ENCODE data around the gene SWT1. TPM values are rescaled to one million over a fixed set of nuclear protein-coding genes. Genes with fewer than 3 reads are reported as not detected.
"Not testable (repeated sequence)": the region's sequence is repeated elsewhere in the genome, so short reads cannot be mapped to it uniquely, and the experiment has no call there.

SWT1 gene
- total RNA-seq, 2 donors from 2014 or later: 5.9 to 6.1 TPM

GRCh38 chr1:185312361-185313138, 155.6 kb downstream of the SWT1 start:
- Mint-ChIP-seq H3K27me3 (ENCODE audit: low read depth) (no peaks in the 10 kb centered on the region), H3K9me3 (no peaks in the 10 kb centered on the region), H3K36me3 (ENCODE audit: insufficient read depth in 2 of 2) (peaks cover 16 to 26% of the 10 kb centered on the region in 2 donors), H3K4me3 (peak overlapping the region; percentile 92 to 97), H3K4me1 (ENCODE audit: low read depth) (peaks cover 52% of the 10 kb centered on the region), H3K27ac (peak overlapping the region; percentile 96)
- ATAC-seq (replicated peaks in 1 of 2) (no peak), DNase-seq (no peak)

GRCh38 chr1:185314411-185314810, 157.4 kb downstream of the SWT1 start:
- Mint-ChIP-seq H3K27me3 (ENCODE audit: low read depth) (no peaks in the 10 kb centered on the region), H3K4me3 (peak overlapping the region; percentile 92 to 97), H3K36me3 (ENCODE audit: insufficient read depth in 2 of 2) (peaks cover 12 to 18% of the 10 kb centered on the region in 2 donors), H3K4me1 (ENCODE audit: low read depth) (peaks cover 60% of the 10 kb centered on the region), H3K9me3 (no peaks in the 10 kb centered on the region), H3K27ac (peak overlapping the region; percentile 96)
- no peak for ATAC-seq (replicated peaks in 1 of 2)
- no peak for DNase-seq

DNA sequence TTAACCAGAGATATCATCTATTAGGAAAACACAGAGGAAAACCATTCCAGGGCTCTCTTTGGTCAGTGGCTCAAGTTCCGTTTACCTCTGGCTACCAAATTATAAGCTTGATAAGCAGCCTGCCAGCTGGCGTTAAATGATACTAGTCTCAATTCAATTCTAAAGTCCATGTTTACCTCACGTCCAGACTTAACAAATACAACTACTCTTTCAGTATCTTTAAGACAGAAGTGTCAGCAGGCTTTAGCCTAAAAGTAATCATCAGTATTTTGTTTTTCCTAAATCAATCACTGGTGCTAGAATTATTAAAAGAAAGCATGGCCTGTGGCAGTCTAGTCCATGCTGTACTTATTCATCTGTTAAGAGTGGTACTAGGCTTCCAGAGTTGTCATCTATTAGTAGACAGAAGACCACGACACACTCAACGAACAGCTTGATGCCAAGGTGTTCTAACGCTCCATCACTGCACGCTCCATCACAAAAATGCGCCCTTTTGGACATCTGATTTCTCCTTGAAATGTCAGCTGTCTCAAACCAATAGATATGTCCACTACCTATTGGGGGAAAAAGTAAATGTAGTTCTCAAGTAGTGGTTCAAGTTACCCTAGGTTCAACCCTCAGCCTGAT, 158.6 kb downstream of the SWT1 start:
- Mint-ChIP-seq H3K27me3 (ENCODE audit: low read depth) (no peaks in the 10 kb centered on the region), H3K9me3 (peaks cover 0 to 1% of the 10 kb centered on the region in 2 donors), H3K4me1 (ENCODE audit: low read depth) (peaks cover 65% of the 10 kb centered on the region), H3K36me3 (ENCODE audit: insufficient read depth in 2 of 2) (peaks cover 13 to 14% of the 10 kb centered on the region in 2 donors), H3K4me3 (peak overlapping the region; percentile 92 to 97), H3K27ac (peak overlapping the region; percentile 84)
- ATAC-seq (replicated peaks in 1 of 2) (no peak), DNase-seq (peak in 1 of 2 donors; percentile 6)

GRCh38 chr1:185316163-185317033, 159.4 kb downstream of the SWT1 start:
- peak; percentile 64 to 70 for ATAC-seq (replicated peaks in 1 of 2)
- peaks cover 14 to 18% of the 10 kb centered on the region in 2 donors for H3K36me3 Mint-ChIP-seq (ENCODE audit: insufficient read depth in 2 of 2)
- DNase-seq: peak; percentile 92 to 94
- peak overlapping the region; percentile 84 for H3K27ac Mint-ChIP-seq
- H3K4me1 Mint-ChIP-seq (ENCODE audit: low read depth): peaks cover 59% of the 10 kb centered on the region
- H3K27me3 Mint-ChIP-seq (ENCODE audit: low read depth): no peaks in the 10 kb centered on the region
- H3K4me3 Mint-ChIP-seq: peak overlapping the region; percentile 92 to 97
- peaks cover 0 to 5% of the 10 kb centered on the region in 2 donors for H3K9me3 Mint-ChIP-seq

GRCh38 chr1:185317034-185317885, 160.3 kb downstream of the SWT1 start, which contains the start of gene IVNS1ABP:
Gene IVNS1ABP, minus strand, starts transcription at chr1:185317243. Its CDS starts 7,750 bp downstream, at chr1:185309493.
- peaks cover 12% of the 10 kb centered on the region in 2 donors for H3K36me3 Mint-ChIP-seq (ENCODE audit: insufficient read depth in 2 of 2)
- DNase-seq: peak; percentile 93
- no peaks in the 10 kb centered on the region for H3K27me3 Mint-ChIP-seq (ENCODE audit: low read depth)
- H3K4me1 Mint-ChIP-seq (ENCODE audit: low read depth): peaks cover 51% of the 10 kb centered on the region
- H3K9me3 Mint-ChIP-seq: peaks cover 0 to 5% of the 10 kb centered on the region in 2 donors
- ATAC-seq (replicated peaks in 1 of 2): peak; percentile 75 to 78
- H3K4me3 Mint-ChIP-seq: peak within 1 kb of the TSS; percentile 92 to 97
- peak within 1 kb of the TSS; percentile 84 for H3K27ac Mint-ChIP-seq

DNA sequence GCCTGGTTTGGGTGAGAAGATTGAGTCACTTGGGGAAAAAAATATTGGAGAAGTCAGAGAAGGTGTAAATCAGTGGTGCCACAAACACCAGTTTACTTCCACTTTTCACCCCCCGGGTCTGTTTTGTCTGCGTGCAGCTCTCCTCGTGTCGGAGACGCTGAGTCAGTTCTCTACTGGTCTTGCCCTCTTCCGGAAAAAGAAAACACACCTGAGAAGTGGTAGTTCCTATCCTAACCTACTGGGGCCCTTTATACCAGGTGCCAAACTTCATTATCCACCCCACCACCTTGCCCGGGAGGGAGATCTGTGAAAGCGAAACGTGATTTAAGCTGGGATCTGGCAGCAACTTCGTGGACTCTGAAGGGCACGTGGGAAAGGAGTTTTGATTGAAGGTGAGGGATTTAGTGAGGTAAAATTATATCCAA, 160.9 kb downstream of the SWT1 start:
- DNase-seq (peak; percentile 73 to 79), ATAC-seq (replicated peaks in 1 of 2) (peak; percentile 46 to 48)
- Mint-ChIP-seq H3K27me3 (ENCODE audit: low read depth) (no peaks in the 10 kb centered on the region), H3K27ac (peak overlapping the region; percentile 84), H3K36me3 (ENCODE audit: insufficient read depth in 2 of 2) (peaks cover 11 to 12% of the 10 kb centered on the region in 2 donors), H3K9me3 (peaks cover 0 to 5% of the 10 kb centered on the region in 2 donors), H3K4me1 (ENCODE audit: low read depth) (peaks cover 45% of the 10 kb centered on the region), H3K4me3 (peak overlapping the region; percentile 92 to 97)

- H3K4me1 Mint-ChIP-seq (ENCODE audit: low read depth): peaks cover 39% of the 10 kb centered on the region
These were observed 161.6 kb downstream of the SWT1 start for GRCh38 chr1:185318431-185319138.

DNA sequence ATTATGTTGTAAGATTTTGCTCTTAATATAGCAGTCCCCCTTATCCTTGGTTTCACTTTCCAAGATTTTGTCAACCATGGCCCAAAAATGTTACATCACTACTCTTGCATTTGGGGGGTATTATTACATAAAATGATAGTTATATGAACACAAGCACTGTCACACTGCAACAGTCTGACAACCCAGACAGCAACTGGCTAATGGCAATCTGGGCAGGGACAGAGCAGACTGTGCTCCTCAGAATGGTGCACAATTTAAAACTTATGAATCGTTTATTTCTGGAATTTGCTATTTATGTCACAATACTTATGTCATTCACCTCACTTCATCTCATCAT, 162.1 kb downstream of the SWT1 start:
- Mint-ChIP-seq H3K4me3 (peak overlapping the region in 1 of 2 donors; percentile 92), H3K4me1 (ENCODE audit: low read depth) (peaks cover 33% of the 10 kb centered on the region), H3K27ac (peak overlapping the region; percentile 16), H3K9me3 (peaks cover 0 to 5% of the 10 kb centered on the region in 2 donors), H3K27me3 (ENCODE audit: low read depth) (no peaks in the 10 kb centered on the region), H3K36me3 (ENCODE audit: insufficient read depth in 2 of 2) (peaks cover 9 to 12% of the 10 kb centered on the region in 2 donors)
- ATAC-seq (replicated peaks in 1 of 2) (no peak), DNase-seq (no peak)

More at GRCh38 chr1:185318431-185319138, 161.6 kb downstream of the SWT1 start:
- peaks cover 0 to 5% of the 10 kb centered on the region in 2 donors for H3K9me3 Mint-ChIP-seq
- no peaks in the 10 kb centered on the region for H3K27me3 Mint-ChIP-seq (ENCODE audit: low read depth)
- peak overlapping the region; percentile 92 to 97 for H3K4me3 Mint-ChIP-seq
- peaks cover 9 to 12% of the 10 kb centered on the region in 2 donors for H3K36me3 Mint-ChIP-seq (ENCODE audit: insufficient read depth in 2 of 2)
- peak overlapping the region; percentile 84 for H3K27ac Mint-ChIP-seq
- no peak for DNase-seq
- ATAC-seq (replicated peaks in 1 of 2): no peak

- not testable (repeated sequence) for DNase-seq; H3K27ac Mint-ChIP-seq; H3K9me3 Mint-ChIP-seq; H3K4me3 Mint-ChIP-seq; ATAC-seq (replicated peaks in 1 of 2); H3K36me3 Mint-ChIP-seq (ENCODE audit: insufficient read depth in 2 of 2); H3K27me3 Mint-ChIP-seq (ENCODE audit: low read depth)
- H3K4me1 Mint-ChIP-seq (ENCODE audit: low read depth): peaks cover 14% of the 10 kb centered on the region
These were observed 164.1 kb downstream of the SWT1 start for GRCh38 chr1:185321104-185321503.

- H3K36me3 Mint-ChIP-seq (ENCODE audit: insufficient read depth in 2 of 2); ATAC-seq (replicated peaks in 1 of 2); H3K27me3 Mint-ChIP-seq (ENCODE audit: low read depth); DNase-seq; H3K9me3 Mint-ChIP-seq; H3K4me3 Mint-ChIP-seq; H3K27ac Mint-ChIP-seq: not testable (repeated sequence)
- peaks cover 14% of the 10 kb centered on the region for H3K4me1 Mint-ChIP-seq (ENCODE audit: low read depth)
These were observed 164.8 kb downstream of the SWT1 start for GRCh38 chr1:185321653-185322221.

- no peaks in the 10 kb centered on the region for H3K27me3 Mint-ChIP-seq (ENCODE audit: low read depth)
- peaks cover 0 to 5% of the 10 kb centered on the region in 2 donors for H3K9me3 Mint-ChIP-seq
- peaks cover 4 to 7% of the 10 kb centered on the region in 2 donors for H3K36me3 Mint-ChIP-seq (ENCODE audit: insufficient read depth in 2 of 2)
- no peak overlapping the region for H3K4me3 Mint-ChIP-seq
- no peak for DNase-seq
- no peak for ATAC-seq (replicated peaks in 1 of 2)
- no peak overlapping the region for H3K27ac Mint-ChIP-seq
- H3K4me1 Mint-ChIP-seq (ENCODE audit: low read depth): peaks cover 12% of the 10 kb centered on the region
These were observed 165.7 kb downstream of the SWT1 start for GRCh38 chr1:185322636-185323035.

All from activated T-cell treated with anti-CD3 and anti-CD28 coated beads, Interleukin-2, amount 50 U/mL, for 72 hours (primary cell).